ENCODE measurements around the gene IGFBP6.
"Not testable (repeated sequence)": the region's sequence is repeated elsewhere in the genome, so short reads cannot be mapped to it uniquely, and the experiment has no call there.

The IGFBP6 gene

DNA sequence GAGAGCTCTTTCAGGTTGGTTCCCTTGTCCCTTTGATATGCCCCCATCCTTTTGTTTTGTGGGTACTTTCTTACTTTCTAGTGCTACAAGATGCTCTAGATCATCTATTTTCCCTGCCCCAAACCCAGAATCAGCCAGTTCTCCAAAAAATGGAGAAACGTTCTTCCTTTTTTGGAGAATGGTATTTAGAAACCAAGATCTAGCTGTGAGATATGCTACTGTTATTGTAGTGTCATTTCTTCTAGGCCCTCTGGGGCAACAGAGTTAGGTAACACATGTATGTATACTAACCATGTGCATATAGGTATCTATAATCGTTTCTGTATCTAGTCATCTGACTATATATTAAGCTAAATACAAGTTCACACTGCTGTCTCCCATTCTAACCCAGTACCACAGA lies 6.9 kb upstream of the IGFBP6 start:
- TF ChIP-seq, protein P1, sequence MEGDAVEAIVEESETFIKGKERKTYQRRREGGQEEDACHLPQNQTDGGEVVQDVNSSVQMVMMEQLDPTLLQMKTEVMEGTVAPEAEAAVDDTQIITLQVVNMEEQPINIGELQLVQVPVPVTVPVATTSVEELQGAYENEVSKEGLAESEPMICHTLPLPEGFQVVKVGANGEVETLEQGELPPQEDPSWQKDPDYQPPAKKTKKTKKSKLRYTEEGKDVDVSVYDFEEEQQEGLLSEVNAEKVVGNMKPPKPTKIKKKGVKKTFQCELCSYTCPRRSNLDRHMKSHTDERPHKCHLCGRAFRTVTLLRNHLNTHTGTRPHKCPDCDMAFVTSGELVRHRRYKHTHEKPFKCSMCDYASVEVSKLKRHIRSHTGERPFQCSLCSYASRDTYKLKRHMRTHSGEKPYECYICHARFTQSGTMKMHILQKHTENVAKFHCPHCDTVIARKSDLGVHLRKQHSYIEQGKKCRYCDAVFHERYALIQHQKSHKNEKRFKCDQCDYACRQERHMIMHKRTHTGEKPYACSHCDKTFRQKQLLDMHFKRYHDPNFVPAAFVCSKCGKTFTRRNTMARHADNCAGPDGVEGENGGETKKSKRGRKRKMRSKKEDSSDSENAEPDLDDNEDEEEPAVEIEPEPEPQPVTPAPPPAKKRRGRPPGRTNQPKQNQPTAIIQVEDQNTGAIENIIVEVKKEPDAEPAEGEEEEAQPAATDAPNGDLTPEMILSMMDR (IDR thresholded peaks at IDR 0.05; ENCODE audit: insufficient read depth, missing control alignments), result no peak
- FAIRE-seq (no peak), DNase-seq (ENCODE audit: insufficient read length, low spot score) (peak; percentile 2)

DNA sequence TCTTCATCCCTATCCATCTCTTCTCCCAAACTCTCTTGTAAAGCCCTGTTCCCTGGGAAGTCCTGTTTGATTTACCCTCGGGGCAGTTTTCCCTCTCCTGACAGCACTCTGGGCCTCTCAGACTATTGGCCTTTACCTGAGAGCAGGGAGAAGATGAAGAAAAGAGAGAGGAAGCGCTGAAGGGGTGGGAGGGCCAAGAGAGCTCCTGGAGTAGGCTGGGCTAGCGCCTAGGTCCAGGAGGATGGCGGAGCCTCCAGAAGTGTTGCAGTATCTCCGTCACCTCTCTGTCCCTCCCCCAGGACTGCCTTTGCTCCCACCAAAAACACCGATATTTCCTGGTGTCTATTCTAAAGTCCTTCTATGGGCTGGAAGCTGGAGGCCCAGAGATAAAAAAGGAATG lies 5.7 kb upstream of the IGFBP6 start:
- FAIRE-seq (no peak), DNase-seq (ENCODE audit: insufficient read length, low spot score) (no peak)
- TF ChIP-seq, protein P1 (IDR thresholded peaks at IDR 0.05; ENCODE audit: insufficient read depth, missing control alignments), result no peak

DNA sequence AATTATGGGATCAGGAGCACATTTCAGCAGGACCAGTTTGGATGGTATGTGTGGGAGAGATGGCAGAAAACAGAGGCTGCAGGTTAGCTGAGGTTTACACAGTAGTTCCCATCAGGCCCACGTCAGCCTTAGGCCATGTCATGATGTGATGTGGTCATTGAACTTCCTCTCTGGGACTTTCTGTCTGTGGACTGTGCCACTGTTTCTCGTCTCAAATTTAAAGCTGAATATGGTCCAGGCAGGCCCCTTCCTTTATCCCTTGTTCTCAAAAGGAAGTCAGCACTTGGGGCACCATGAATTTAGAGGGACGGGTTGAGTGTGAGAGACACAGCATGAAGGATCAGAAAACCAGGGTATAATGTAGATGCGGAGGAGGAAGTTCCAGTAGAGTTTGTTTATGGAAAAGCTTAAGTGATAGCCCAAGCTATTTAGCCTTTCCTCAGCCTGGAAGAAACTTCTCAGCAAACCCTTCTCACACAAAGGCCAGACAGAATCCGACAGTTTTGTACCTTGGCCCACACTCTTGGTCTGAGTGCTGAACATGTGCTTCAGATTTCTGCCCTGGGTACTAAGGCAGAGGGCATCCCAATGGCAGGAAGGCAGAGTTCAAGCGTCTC lies 3.6 kb upstream of the IGFBP6 start:
- TF ChIP-seq, protein P1 (IDR thresholded peaks at IDR 0.05; ENCODE audit: insufficient read depth, missing control alignments), result no peak
- FAIRE-seq (no peak), DNase-seq (ENCODE audit: insufficient read length, low spot score) (no peak)

DNA sequence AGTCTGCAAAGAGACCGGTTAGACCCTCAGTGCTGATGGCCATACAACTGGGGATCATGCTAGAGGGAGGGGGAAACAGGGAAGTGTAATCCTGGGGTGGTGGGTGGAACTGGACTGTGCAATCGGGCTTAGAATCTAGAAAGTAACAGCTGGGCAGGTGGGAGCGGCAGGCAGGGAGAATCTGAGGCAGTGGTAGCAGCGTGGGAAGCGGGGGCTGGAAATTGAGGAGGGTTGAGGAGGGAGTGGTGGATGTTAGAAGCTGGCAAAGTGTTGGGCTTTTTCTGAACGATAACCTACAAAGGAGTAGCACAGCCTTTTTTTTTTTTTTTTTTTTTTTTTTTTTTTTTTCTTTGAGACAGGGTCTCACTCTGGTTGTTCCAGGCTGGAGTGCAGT lies 3.1 kb upstream of the IGFBP6 start:
- FAIRE-seq, result no peak
- TF ChIP-seq, protein P1 (IDR thresholded peaks at IDR 0.05; ENCODE audit: insufficient read depth, missing control alignments), result no peak
- no peak for DNase-seq (ENCODE audit: insufficient read length, low spot score)

DNA sequence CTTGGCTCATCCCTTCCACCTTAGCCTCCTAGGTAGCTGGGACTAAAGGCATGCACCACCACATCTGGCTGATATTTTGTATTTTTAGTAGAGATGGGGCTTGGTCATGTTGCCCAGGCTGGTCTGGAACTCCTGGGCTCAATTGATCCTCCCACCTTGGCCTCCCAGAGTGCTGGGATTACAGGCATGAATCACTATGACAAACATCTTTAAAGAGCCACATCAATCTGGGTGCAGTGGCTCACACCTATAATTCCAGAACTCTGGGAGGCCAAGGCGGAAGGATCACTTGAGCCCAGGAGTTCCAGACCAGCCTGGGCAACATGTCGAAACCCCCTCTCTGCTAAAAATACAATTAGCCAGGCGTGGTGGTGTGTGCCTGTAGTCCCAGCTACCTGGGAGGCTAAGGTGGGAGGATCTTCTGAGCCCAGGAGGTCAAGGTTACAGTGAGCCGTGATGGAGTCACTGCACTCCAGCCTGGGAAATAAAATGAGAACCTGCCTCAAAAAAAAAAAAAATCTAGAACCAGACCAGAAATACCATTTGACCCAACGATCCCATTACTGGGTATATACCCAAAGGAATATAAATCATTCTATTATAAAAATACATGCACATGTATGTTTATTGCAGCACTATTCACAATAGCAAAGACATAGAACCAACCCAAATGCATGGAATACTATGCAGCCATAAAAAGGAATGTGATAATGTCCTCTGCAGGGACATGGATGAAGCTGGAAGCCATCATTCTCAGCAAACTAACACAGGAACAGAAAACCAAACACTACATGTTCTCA lies 2.5 kb upstream of the IGFBP6 start:
- not testable (repeated sequence) for FAIRE-seq; DNase-seq (ENCODE audit: insufficient read length, low spot score)

DNA sequence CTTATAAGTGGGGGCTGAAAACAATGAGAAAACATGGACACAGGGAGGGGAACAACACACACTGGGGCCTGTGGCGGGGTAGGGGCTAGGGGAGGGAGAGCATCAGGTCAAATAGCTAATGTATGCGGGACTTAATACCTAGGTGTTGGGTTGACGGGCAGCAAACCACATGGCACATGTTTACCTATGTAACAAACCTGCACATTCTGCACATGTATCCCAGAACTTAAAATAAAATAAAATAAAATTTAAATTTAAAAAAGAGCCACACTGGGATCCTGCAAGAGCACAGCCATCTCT lies 1.9 kb upstream of the IGFBP6 start:
- not testable (repeated sequence) for FAIRE-seq; DNase-seq (ENCODE audit: insufficient read length, low spot score)

DNA sequence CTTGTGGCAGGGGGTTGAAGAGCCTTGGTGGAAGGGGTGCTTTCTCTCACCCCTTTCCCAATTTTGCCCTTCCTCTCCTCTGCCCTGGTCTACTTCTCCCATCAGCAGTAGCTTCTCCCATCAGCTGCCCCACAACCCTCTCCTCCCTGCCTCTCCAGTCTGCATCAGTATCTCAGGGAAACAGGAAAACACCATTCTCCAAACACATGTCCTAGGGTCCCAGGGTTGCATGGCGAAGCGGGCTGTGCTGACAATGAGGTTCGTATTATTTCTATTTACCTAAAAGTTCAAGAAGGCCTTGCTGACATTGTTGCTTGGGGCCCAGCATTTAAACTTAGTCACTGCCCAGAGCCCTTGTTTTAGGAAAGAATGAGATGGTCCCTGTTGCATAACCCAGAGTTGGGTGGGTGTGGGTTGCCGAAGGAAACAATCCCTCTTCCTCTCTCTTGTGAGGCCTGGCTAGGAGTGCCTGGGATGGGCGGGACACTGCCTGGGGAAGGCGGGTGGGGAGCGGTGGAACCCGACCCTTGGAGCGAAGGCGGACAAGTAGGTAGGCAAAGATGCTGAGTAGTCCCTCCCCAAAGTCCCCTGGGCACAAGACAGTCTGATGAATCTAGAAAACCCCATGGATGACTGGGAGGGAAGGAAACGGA lies 1.3 kb upstream of the IGFBP6 start:
- FAIRE-seq (no peak), DNase-seq (ENCODE audit: insufficient read length, low spot score) (peak; percentile 10)
- TF ChIP-seq, protein P1 (IDR thresholded peaks at IDR 0.05; ENCODE audit: insufficient read depth, missing control alignments), result no peak

DNA sequence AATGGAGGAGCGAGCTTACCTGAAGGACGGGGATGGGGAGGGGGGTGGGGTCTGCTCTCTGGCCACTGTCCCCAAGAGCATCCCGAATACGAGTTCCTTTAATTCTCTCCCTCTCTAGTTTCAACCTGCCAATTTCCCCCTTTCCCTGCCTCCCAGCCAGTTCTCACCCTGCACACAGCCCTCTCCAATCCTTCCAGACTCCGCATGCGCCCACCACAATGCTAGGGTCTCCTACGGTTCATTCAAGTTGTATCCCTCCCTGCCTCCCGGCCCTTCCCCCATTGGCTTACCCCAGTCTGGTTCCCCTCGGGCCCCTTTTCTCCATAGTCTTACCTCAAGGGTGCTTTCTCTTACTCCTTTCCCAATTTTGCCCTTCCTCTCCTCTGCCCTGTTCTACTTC lies 708 bp upstream of the IGFBP6 start:
- FAIRE-seq, result no peak
- TF ChIP-seq, protein P1 (IDR thresholded peaks at IDR 0.05; ENCODE audit: insufficient read depth, missing control alignments), result no peak
- DNase-seq (ENCODE audit: insufficient read length, low spot score), result peak; percentile 5

All from D721Med (cell line).